A549 (cell line): ENCODE results near the gene PPBP. TPM values are rescaled to one million over a fixed set of nuclear protein-coding genes. Genes with fewer than 3 reads are reported as not detected.

Experiments
- ATAC-seq, 2 experiments: fragments of 200-7000 bp in 1 of 2; fragments of >200 bp in 1 of 2; cut with Nextera tagmentation in 1 of 2; cut with Tn5 transposase in 1 of 2; 3 replicates each; pipeline versions ENCODE4 v1.8.0 to v1.9.1; 2018 to 2020; ENCODE audit warnings: mild to moderate bottlenecking in 1 of 2, moderate library complexity in 1 of 2
- CTCF ChIA-PET: fragments of 300-600 bp; sonication (Branson Sonifier 250); formaldehyde crosslinking; extraction: SDS; loops from one replicate; lab custom pipeline; 2021; ENCODE audit warnings: antibody characterized with exemption, inconsistent platforms; lab: Yijun Ruan, JAX
- POLR2A ChIA-PET: fragments of 350-600 bp; formaldehyde crosslinking; extraction: SDS; loops from one replicate; lab custom pipeline; 2021; ENCODE audit warnings: antibody characterized with exemption, inconsistent platforms; lab: Yijun Ruan, JAX
- DNase-seq, 2 experiments: peaks; one replicate each; pipeline versions ENCODE4 v3.0.0 to v3.0.0-alpha.2; 2011 to 2016; ENCODE audit warnings: low read depth in 1 of 2, low spot score in 1 of 2
- FAIRE-seq: peaks from 2 replicates; lab custom pipeline; 2011; peaks lifted over from hg19 to GRCh38; lab: Jason Lieb, UNC
- H3K27ac ChIP-seq, 2 experiments: fragments of >200 bp; sonication (Bioruptor Twin); formaldehyde crosslinking; 3 replicates each; pipeline ENCODE4 v1.5.1; 2016 to 2017
- H3K4me1 ChIP-seq: fragments of >200 bp; sonication (Bioruptor Twin); formaldehyde crosslinking; 3 replicates; pipeline ENCODE4 v1.6.1; 2016
- H3K4me2 ChIP-seq: fragments of >200 bp; sonication (Bioruptor Twin); formaldehyde crosslinking; 3 replicates; pipeline ENCODE4 v1.6.1; 2016
- H3K4me3 ChIP-seq: fragments of >200 bp; sonication (Bioruptor Twin); formaldehyde crosslinking; 3 replicates; pipeline ENCODE4 v1.5.1; 2016
- H3K9me3 ChIP-seq: fragments of >200 bp; sonication (Bioruptor Twin); formaldehyde crosslinking; 3 replicates; pipeline ENCODE4 v1.6.1; 2016
- CHD2 ChIP-seq: fragments of 150-350 bp; IDR thresholded peaks from 2 replicates; pipeline ENCODE4 v1.6.1; 2014; ENCODE audit warnings: low read length; ENCODE audit not compliant: partially characterized antibody
- EHMT2 ChIP-seq: fragments of 200-600 bp; sonication (generic); IDR thresholded peaks from 2 replicates; pipeline ENCODE4 v1.6.1; 2016; ENCODE audit warnings: antibody characterized with exemption, low read depth, mild to moderate bottlenecking, moderate library complexity
- ELK1 ChIP-seq: fragments of 150-350 bp; IDR thresholded peaks from 2 replicates; pipeline ENCODE4 v1.6.1; 2014; ENCODE audit warnings: low read depth, mild to moderate bottlenecking, low read length
- FOXS1 ChIP-seq: fragments of 250-450 bp; sonication (Bioruptor Pico); IDR thresholded peaks from 2 replicates; pipeline ENCODE4 v1.5.0; 2020; ENCODE audit warnings: mild to moderate bottlenecking, moderate library complexity
- GATA3 ChIP-seq: IDR thresholded peaks from 2 replicates; pipeline ENCODE4 v1.6.1; 2012; ENCODE audit warnings: borderline replicate concordance
- HEYL ChIP-seq: fragments of 250-450 bp; sonication (Bioruptor Pico); IDR thresholded peaks from 2 replicates; pipeline ENCODE4 v1.8.0; 2021; ENCODE audit warnings: mild to moderate bottlenecking, moderate library complexity
- JUN ChIP-seq, 2 experiments: fragments of >200 bp; sonication (Bioruptor Twin); formaldehyde crosslinking; IDR thresholded peaks; 2 replicates in 1 of 2; 3 replicates in 1 of 2; pipeline ENCODE4 v1.6.1; 2016 to 2017
- MAZ ChIP-seq: fragments of 150-350 bp; IDR thresholded peaks from 2 replicates; pipeline ENCODE4 v1.6.1; 2014; ENCODE audit warnings: antibody characterized with exemption, low read depth, low read length, borderline replicate concordance
- NPAS2 ChIP-seq: fragments of 250-450 bp; sonication (Bioruptor Pico); IDR thresholded peaks from 2 replicates; pipeline ENCODE4 v1.8.0; 2022; ENCODE audit warnings: mild to moderate bottlenecking, moderate library complexity, borderline replicate concordance
- NR3C1 ChIP-seq: fragments of >200 bp; sonication (Bioruptor Twin); formaldehyde crosslinking; IDR thresholded peaks from 3 replicates; pipeline ENCODE4 v1.6.1; 2017
- PHF8 ChIP-seq: fragments of 200-600 bp; sonication (generic); IDR thresholded peaks from 2 replicates; pipeline ENCODE4 v1.6.1; 2016; ENCODE audit warnings: low read depth, mild to moderate bottlenecking, antibody characterized with exemption, moderate library complexity, borderline replicate concordance
- POLR2A ChIP-seq: IDR thresholded peaks from 2 replicates; pipeline ENCODE4 v1.6.1; 2012; ENCODE audit warnings: mild to moderate bottlenecking, low read length
- POLR2AphosphoS2 ChIP-seq: conservative IDR thresholded peaks from 2 replicates; pipeline ENCODE4 v1.6.1; 2012; ENCODE audit warnings: low read length, improper control_type of control experiment, inconsistent platforms
- RAD21 ChIP-seq, 2 experiments: fragments of >200 bp in 1 of 2; sonication (Bioruptor Twin) in 1 of 2; formaldehyde crosslinking in 1 of 2; IDR thresholded peaks in 1 of 2; conservative IDR thresholded peaks in 1 of 2; 2 replicates in 1 of 2; 3 replicates in 1 of 2; pipeline ENCODE4 v1.6.1; 2012 to 2018; ENCODE audit warnings: inconsistent platforms in 1 of 2
- RARB ChIP-seq: fragments of 250-450 bp; sonication (Bioruptor Pico); IDR thresholded peaks from 2 replicates; pipeline ENCODE4 v1.8.0; 2021; ENCODE audit warnings: mild to moderate bottlenecking, moderate library complexity
- RCOR1 ChIP-seq: fragments of 150-350 bp; IDR thresholded peaks from 2 replicates; pipeline ENCODE4 v1.6.1; 2014; ENCODE audit warnings: antibody characterized with exemption, low read length, low read depth
- RFX5 ChIP-seq: fragments of 450-650 bp; IDR thresholded peaks from 2 replicates; pipeline ENCODE4 v1.7.1; 2014; ENCODE audit warnings: antibody characterized with exemption, mild to moderate bottlenecking, moderate library complexity
- SMC3 ChIP-seq: fragments of >200 bp; sonication (Bioruptor Twin); formaldehyde crosslinking; IDR thresholded peaks from 3 replicates; pipeline ENCODE4 v1.6.1; 2018; ENCODE audit warnings: inconsistent platforms
- TFCP2L1 ChIP-seq: fragments of 250-450 bp; sonication (Bioruptor Pico); IDR thresholded peaks from 2 replicates; pipeline ENCODE4 v1.5.0; 2021; ENCODE audit warnings: mild to moderate bottlenecking
- TP53 ChIP-seq: fragments of 250-450 bp; sonication (Bioruptor Pico); IDR thresholded peaks from 2 replicates; pipeline ENCODE4 v1.5.0; 2021; ENCODE audit warnings: mild to moderate bottlenecking, moderate library complexity
- ZC3H11A ChIP-seq: fragments of 450-650 bp; IDR thresholded peaks from 2 replicates; pipeline ENCODE4 v1.6.1; 2014; ENCODE audit warnings: antibody characterized with exemption, mild to moderate bottlenecking
- ZSCAN20 ChIP-seq: fragments of 250-450 bp; sonication (Bioruptor Pico); IDR thresholded peaks from 2 replicates; pipeline ENCODE4 v1.8.0; 2022; ENCODE audit warnings: mild to moderate bottlenecking, moderate library complexity
- WGBS: methylation state at CpG from one replicate; pipeline ENCODE4 v1.1.6; 2017; ENCODE audit errors: missing lambda C conversion rate; 5-methylcytosine and 5-hydroxymethylcytosine counted together
- polyA plus RNA-seq, 4 experiments: library from polyadenylated mRNA; depleted of rRNA in 3 of 4; stranded (reverse); fragments of >200 nt; fragmentation: RNase III in 1 of 4; extraction: RNeasy Plus Mini Kit Qiagen cat#74134 plus additional on column Dnase treatment in 1 of 4; gene quantifications; 2 replicates in 3 of 4; 3 replicates in 1 of 4; pipeline ENCODE4 v1.2.3, GENCODE V29; 2011 to 2017
- TF ChIP-seq, protein P1 (sequence below): fragments of 200-600 bp; sonication (generic); IDR thresholded peaks from 2 replicates; pipeline ENCODE4 v1.6.1; 2016; ENCODE audit warnings: antibody characterized with exemption, mild to moderate bottlenecking, moderate library complexity
- TF ChIP-seq, protein P2 (sequence below): fragments of >200 bp; sonication (Bioruptor Twin); formaldehyde crosslinking; IDR thresholded peaks from 2 replicates; pipeline ENCODE4 v1.6.1; 2016
- TF ChIP-seq, protein P3 (sequence below): fragments of 250-450 bp; sonication (Bioruptor Pico); IDR thresholded peaks from 2 replicates; pipeline ENCODE4 v1.5.0; 2020; ENCODE audit warnings: low read depth, mild to moderate bottlenecking, moderate library complexity
- TF ChIP-seq, protein P4 (sequence below): IDR thresholded peaks from 2 replicates; pipeline ENCODE4 v1.6.1; 2012

Gene PPBP
- polyA plus RNA-seq, 2 of the 4 experiments (the other 2 are of a cell fraction), result 0.16 to 0.35 TPM

GRCh38 chr4:73976217-73976616 is 11.8 kb downstream of the PPBP start:
- FAIRE-seq (no peak), DNase-seq (no peak)
- peaks cover 8% of the 10 kb centered on the region; the same call in 1 of the 3 replicates for H3K9me3 ChIP-seq
- no peak overlapping the region for H3K4me3 ChIP-seq
- H3K27ac ChIP-seq, result no peak overlapping the region
- H3K4me1 ChIP-seq, result peaks cover 18% of the 10 kb centered on the region
- CTCF ChIA-PET, result interaction anchor here (1.1 kb wide), 1 partner anchor 158 kb away, joined by 4 read pairs; no protein-coding TSS in a partner anchor
- no peak overlapping the region for H3K4me2 ChIP-seq
- WGBS, result 87% methylated on average over 2 of the region's 2 CpGs
- TF ChIP-seq TP53 (no peak), MAZ (no peak), GATA3 (no peak), NR3C1 (no peak), ZC3H11A (no peak), ELK1 (no peak), ZSCAN20 (CRISPR knock-in tag) (no peak), RCOR1 (no peak), FOXS1 (CRISPR knock-in tag) (no peak)
- TF ChIP-seq, protein P1, sequence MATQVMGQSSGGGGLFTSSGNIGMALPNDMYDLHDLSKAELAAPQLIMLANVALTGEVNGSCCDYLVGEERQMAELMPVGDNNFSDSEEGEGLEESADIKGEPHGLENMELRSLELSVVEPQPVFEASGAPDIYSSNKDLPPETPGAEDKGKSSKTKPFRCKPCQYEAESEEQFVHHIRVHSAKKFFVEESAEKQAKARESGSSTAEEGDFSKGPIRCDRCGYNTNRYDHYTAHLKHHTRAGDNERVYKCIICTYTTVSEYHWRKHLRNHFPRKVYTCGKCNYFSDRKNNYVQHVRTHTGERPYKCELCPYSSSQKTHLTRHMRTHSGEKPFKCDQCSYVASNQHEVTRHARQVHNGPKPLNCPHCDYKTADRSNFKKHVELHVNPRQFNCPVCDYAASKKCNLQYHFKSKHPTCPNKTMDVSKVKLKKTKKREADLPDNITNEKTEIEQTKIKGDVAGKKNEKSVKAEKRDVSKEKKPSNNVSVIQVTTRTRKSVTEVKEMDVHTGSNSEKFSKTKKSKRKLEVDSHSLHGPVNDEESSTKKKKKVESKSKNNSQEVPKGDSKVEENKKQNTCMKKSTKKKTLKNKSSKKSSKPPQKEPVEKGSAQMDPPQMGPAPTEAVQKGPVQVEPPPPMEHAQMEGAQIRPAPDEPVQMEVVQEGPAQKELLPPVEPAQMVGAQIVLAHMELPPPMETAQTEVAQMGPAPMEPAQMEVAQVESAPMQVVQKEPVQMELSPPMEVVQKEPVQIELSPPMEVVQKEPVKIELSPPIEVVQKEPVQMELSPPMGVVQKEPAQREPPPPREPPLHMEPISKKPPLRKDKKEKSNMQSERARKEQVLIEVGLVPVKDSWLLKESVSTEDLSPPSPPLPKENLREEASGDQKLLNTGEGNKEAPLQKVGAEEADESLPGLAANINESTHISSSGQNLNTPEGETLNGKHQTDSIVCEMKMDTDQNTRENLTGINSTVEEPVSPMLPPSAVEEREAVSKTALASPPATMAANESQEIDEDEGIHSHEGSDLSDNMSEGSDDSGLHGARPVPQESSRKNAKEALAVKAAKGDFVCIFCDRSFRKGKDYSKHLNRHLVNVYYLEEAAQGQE, result no peak
- TF ChIP-seq, protein P2, sequence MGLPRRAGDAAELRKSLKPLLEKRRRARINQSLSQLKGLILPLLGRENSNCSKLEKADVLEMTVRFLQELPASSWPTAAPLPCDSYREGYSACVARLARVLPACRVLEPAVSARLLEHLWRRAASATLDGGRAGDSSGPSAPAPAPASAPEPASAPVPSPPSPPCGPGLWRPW, result no peak
- TF ChIP-seq, protein P3, sequence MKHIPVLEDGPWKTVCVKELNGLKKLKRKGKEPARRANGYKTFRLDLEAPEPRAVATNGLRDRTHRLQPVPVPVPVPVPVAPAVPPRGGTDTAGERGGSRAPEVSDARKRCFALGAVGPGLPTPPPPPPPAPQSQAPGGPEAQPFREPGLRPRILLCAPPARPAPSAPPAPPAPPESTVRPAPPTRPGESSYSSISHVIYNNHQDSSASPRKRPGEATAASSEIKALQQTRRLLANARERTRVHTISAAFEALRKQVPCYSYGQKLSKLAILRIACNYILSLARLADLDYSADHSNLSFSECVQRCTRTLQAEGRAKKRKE, result no peak
- TF ChIP-seq, all 56 proteins: peak for 0
- POLR2A ChIA-PET, result no interaction called here
- no peak for ATAC-seq

- Histone ChIP-seq H3K4me1 (peaks cover 14% of the 10 kb centered on the region), H3K9me3 (peaks cover 16% of the 10 kb centered on the region; the same call in 2 of the 3 replicates)
- FAIRE-seq (no peak), ATAC-seq (no peak)
- TF ChIP-seq TP53, result no peak
- no peak for TF ChIP-seq POLR2AphosphoS2
- no peak for TF ChIP-seq CHD2
- TF ChIP-seq NR3C1, result no peak
- TF ChIP-seq EHMT2, result no peak
- TF ChIP-seq NPAS2 (CRISPR knock-in tag), result no peak
- TF ChIP-seq RAD21 (conservative IDR thresholded peaks at IDR 0.05 in 1 of 2, IDR thresholded peaks at IDR 0.05 in 1 of 2), result no peak
- TF ChIP-seq, all 56 proteins: peak for 0
- no peak for DNase-seq
- H3K27ac ChIP-seq, result no peak overlapping the region
- ChIA-PET POLR2A (no interaction called here), CTCF (interaction anchor here (0.9 kb wide), 1 partner anchor 47 kb away, joined by 3 read pairs; no protein-coding TSS in a partner anchor)
- no peak overlapping the region for H3K4me3 ChIP-seq
- H3K4me2 ChIP-seq, result no peak overlapping the region
Observed at GRCh38 chr4:73974352-73974751, 13.6 kb downstream of the PPBP start.

DNA sequence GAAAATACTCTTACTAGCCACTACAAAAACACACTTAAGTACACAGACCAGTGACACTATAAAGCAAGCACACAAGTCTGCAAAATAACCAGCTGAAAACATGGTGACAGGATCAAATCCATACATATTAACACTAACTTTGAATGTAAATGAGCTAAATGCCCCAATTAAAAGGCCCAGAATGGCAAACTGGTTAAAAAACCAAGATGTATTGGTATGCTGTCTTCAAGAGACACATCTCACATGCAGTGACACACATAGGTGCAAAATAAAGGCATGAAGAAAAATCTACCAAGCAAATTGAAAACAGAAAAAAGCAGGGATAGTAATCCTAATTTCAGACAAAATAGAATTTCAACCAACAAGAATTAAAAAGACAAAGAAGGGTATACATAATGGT is 17.0 kb downstream of the PPBP start:
- POLR2A ChIA-PET, result no interaction called here
- Histone ChIP-seq H3K27ac (no peak overlapping the region), H3K4me3 (no peak overlapping the region), H3K4me2 (no peak overlapping the region), H3K9me3 (peaks cover 18% of the 10 kb centered on the region; the same call in 2 of the 3 replicates), H3K4me1 (no peaks in the 10 kb centered on the region)
- FAIRE-seq, result no peak
- no peak for TF ChIP-seq PHF8
- TF ChIP-seq NR3C1, result no peak
- no peak for TF ChIP-seq SMC3
- no peak for TF ChIP-seq RCOR1
- TF ChIP-seq, protein P4, sequence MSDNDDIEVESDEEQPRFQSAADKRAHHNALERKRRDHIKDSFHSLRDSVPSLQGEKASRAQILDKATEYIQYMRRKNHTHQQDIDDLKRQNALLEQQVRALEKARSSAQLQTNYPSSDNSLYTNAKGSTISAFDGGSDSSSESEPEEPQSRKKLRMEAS, result no peak
- TF ChIP-seq RARB (CRISPR knock-in tag), result no peak
- no peak for TF ChIP-seq EHMT2
- TF ChIP-seq NPAS2 (CRISPR knock-in tag), result no peak
- no peak for TF ChIP-seq RFX5
- no peak for TF ChIP-seq JUN (IDR thresholded peaks at IDR 0.05)
- TF ChIP-seq TFCP2L1 (CRISPR knock-in tag), result no peak
- TF ChIP-seq HEYL (CRISPR knock-in tag), result no peak
- no peak for TF ChIP-seq POLR2A
- TF ChIP-seq FOXS1 (CRISPR knock-in tag), result no peak
- no peak for TF ChIP-seq MAZ
- CTCF ChIA-PET, result no interaction called here
- ATAC-seq, result no peak
- DNase-seq, result no peak
